HFFc6 (cell line): ENCODE measurements around the gene SUMF2. TPM values are rescaled to one million over a fixed set of nuclear protein-coding genes. Genes with fewer than 3 reads are reported as not detected.
"Not testable (repeated sequence)": the region's sequence is repeated elsewhere in the genome, so short reads cannot be mapped to it uniquely, and the experiment has no call there.

ENCODE experiments used
- DNase-seq: peaks from one replicate; pipeline ENCODE4 v3.0.0-alpha.2; 2018
- H3K27ac Mint-ChIP-seq: 2 replicates; pipeline ENCODE4 v1.8.0; 2020; ENCODE audit warnings: mild to moderate bottlenecking, mixed read lengths
- H3K27me3 Mint-ChIP-seq: 2 replicates; pipeline ENCODE4 v1.8.0; 2021; ENCODE audit warnings: mild to moderate bottlenecking, moderate library complexity, mixed read lengths; ENCODE audit not compliant: insufficient read depth
- H3K36me3 Mint-ChIP-seq: 2 replicates; pipeline ENCODE4 v1.8.0; 2021; ENCODE audit warnings: low read depth, mixed read lengths
- H3K4me1 Mint-ChIP-seq: 2 replicates; pipeline ENCODE4 v1.8.0; 2020; ENCODE audit warnings: low read depth, mixed read lengths
- H3K4me3 Mint-ChIP-seq: 2 replicates; pipeline ENCODE4 v1.8.0; 2020; ENCODE audit warnings: mild to moderate bottlenecking, moderate library complexity, mixed read lengths
- H3K9me3 Mint-ChIP-seq: 2 replicates; pipeline ENCODE4 v1.8.0; 2020; ENCODE audit warnings: mild to moderate bottlenecking, mixed read lengths
- CTCF ChIP-seq: fragments of 200-600 bp; sonication (generic); IDR thresholded peaks from 2 replicates; pipeline ENCODE4 v1.5.0; 2021; ENCODE audit warnings: antibody characterized with exemption, mild to moderate bottlenecking
- total RNA-seq, 6 experiments: library from RNA; stranded (reverse); fragmentation: NEBNext Ultra II Directional; extraction: Animal tissue kit (Norgen Biotek cat#: 25700); gene quantifications; 2 replicates in 1 of 6; 3 replicates in 5 of 6; pipeline ENCODE4 v1.2.3, GENCODE V29; 2021

Gene SUMF2
- total RNA-seq, 6 experiments from 2014 or later: 117 to 151 (median 127) TPM

- Mint-ChIP-seq H3K9me3 (no peaks in the 10 kb centered on the region), H3K27ac (peak within 1 kb of the TSS; percentile 65), H3K36me3 (peaks cover 5% of the 10 kb centered on the region), H3K4me1 (peaks cover 21% of the 10 kb centered on the region), H3K27me3 (no peaks in the 10 kb centered on the region), H3K4me3 (peak within 1 kb of the TSS; percentile 56)
- peak; percentile 84 for DNase-seq
- peak; percentile 81 for TF ChIP-seq CTCF
These were observed 28.9 kb downstream of the SUMF2 start, which contains the start of gene PHKG1 for GRCh38 chr7:56092789-56093531. TSS of gene PHKG1 (minus strand) at chr7:56092952. CDS start at chr7:56088941, 4,011 bp downstream.

- peak; percentile 84 for DNase-seq
- Mint-ChIP-seq H3K27me3 (no peaks in the 10 kb centered on the region), H3K9me3 (no peaks in the 10 kb centered on the region), H3K27ac (peak overlapping the region; percentile 42; the same call in 1 of the 2 replicates), H3K4me3 (peak overlapping the region; percentile 17), H3K4me1 (peaks cover 28% of the 10 kb centered on the region), H3K36me3 (peaks cover 15% of the 10 kb centered on the region)
- no peak for TF ChIP-seq CTCF
These were observed 33.6 kb downstream of the SUMF2 start for GRCh38 chr7:56097700-56098099.

GRCh38 chr7:56098187-56099008, 34.3 kb downstream of the SUMF2 start:
- H3K27me3 Mint-ChIP-seq, H3K9me3 Mint-ChIP-seq, H3K4me3 Mint-ChIP-seq, H3K27ac Mint-ChIP-seq, DNase-seq: not testable (repeated sequence)
- H3K4me1 Mint-ChIP-seq: peaks cover 21% of the 10 kb centered on the region
- peaks cover 15% of the 10 kb centered on the region for H3K36me3 Mint-ChIP-seq

DNA sequence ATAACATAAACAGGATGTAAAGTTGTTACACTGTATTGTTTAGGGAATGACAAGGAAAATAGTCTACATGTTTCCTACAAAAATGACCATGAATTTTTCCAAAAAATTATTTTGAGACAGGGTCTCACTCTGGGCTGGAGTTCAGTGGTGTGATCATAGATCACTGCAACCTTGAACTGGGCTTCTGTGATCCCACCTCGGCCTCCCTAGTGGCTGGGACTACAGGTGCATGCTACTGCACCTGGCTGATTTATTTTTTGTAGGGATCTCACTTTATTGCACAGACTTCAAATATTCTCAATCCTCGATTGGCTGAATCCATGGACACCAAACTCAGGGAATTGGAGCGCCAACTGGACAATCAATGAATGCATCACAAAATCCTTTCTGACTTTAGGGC, 35.6 kb downstream of the SUMF2 start:
- H3K36me3 Mint-ChIP-seq: peaks cover 20% of the 10 kb centered on the region
- no peaks in the 10 kb centered on the region for H3K27me3 Mint-ChIP-seq
- no peak overlapping the region for H3K4me3 Mint-ChIP-seq
- no peaks in the 10 kb centered on the region for H3K9me3 Mint-ChIP-seq
- TF ChIP-seq CTCF: peak; percentile 20; the same call in 1 of the 2 replicates
- no peak for DNase-seq
- peaks cover 18% of the 10 kb centered on the region for H3K4me1 Mint-ChIP-seq
- no peak overlapping the region for H3K27ac Mint-ChIP-seq

- not testable (repeated sequence) for H3K27me3 Mint-ChIP-seq, H3K4me3 Mint-ChIP-seq, DNase-seq, H3K9me3 Mint-ChIP-seq, H3K27ac Mint-ChIP-seq
- H3K4me1 Mint-ChIP-seq: peaks cover 21% of the 10 kb centered on the region
- H3K36me3 Mint-ChIP-seq: peaks cover 29% of the 10 kb centered on the region
These were observed 40.1 kb downstream of the SUMF2 start for GRCh38 chr7:56104138-56104537.

DNA sequence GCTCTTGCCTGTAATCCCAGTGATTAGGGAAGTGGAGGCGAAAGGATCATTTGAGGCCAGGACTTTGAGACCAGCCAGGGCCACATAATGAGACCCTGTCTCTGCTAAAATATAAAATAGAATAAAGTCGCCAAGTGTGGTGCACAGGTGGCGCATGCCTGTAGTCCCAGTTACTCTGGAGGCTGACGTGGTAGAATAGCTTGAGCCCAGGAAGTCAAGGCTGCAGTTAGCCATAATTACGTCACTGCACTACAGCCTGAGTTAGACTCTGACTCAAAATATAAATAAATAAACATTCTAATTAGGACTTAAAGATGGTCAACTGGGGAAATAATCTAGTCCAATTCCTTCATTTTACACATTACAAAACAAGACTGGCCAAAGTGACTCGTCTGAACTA, 41.4 kb downstream of the SUMF2 start:
- H3K9me3 Mint-ChIP-seq: no peaks in the 10 kb centered on the region
- peaks cover 28% of the 10 kb centered on the region for H3K36me3 Mint-ChIP-seq
- peaks cover 16% of the 10 kb centered on the region for H3K4me1 Mint-ChIP-seq
- TF ChIP-seq CTCF: peak; percentile 16; the same call in 1 of the 2 replicates
- no peaks in the 10 kb centered on the region; the same call in 1 of the 2 replicates for H3K27me3 Mint-ChIP-seq
- peak overlapping the region; percentile 100 for H3K4me3 Mint-ChIP-seq
- DNase-seq: peak; percentile 82
- H3K27ac Mint-ChIP-seq: peak overlapping the region; percentile 99
